ENCODE measurements around the gene CHN2. TPM values are rescaled to one million over a fixed set of nuclear protein-coding genes. Genes with fewer than 3 reads are reported as not detected.

The CHN2 gene
- total RNA-seq, 1 donor from 2014 or later, result 5.7 TPM

DNA sequence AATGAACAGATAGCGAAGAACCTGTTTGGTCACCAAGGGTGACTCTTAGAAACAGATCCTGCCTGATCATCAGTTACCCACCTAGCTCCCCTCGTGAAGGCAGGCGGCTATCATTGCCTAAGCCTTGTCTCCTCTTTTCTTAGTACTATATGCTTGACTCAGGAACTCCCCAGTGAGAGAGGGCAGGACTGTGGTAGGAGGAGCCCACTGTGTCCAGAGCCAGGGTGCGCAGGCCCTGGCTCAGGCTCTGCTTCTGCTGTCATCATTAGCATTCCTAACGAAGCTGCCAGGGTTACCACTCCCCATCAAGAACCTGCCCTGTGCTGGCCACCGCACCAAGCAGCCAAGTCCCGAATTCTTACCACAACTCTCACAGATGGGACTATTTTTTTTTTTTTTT lies 160.8 kb downstream of the CHN2 start:
- TF ChIP-seq, protein P1, sequence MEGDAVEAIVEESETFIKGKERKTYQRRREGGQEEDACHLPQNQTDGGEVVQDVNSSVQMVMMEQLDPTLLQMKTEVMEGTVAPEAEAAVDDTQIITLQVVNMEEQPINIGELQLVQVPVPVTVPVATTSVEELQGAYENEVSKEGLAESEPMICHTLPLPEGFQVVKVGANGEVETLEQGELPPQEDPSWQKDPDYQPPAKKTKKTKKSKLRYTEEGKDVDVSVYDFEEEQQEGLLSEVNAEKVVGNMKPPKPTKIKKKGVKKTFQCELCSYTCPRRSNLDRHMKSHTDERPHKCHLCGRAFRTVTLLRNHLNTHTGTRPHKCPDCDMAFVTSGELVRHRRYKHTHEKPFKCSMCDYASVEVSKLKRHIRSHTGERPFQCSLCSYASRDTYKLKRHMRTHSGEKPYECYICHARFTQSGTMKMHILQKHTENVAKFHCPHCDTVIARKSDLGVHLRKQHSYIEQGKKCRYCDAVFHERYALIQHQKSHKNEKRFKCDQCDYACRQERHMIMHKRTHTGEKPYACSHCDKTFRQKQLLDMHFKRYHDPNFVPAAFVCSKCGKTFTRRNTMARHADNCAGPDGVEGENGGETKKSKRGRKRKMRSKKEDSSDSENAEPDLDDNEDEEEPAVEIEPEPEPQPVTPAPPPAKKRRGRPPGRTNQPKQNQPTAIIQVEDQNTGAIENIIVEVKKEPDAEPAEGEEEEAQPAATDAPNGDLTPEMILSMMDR (IDR thresholded peaks at IDR 0.05; ENCODE audit: insufficient read depth, low read length, poor library complexity, severe bottlenecking), result no peak
- no peak for DNase-seq (ENCODE audit: low read depth)
- Histone ChIP-seq H3K27me3 (ENCODE audit: control insufficient read depth, insufficient read depth, low read length) (no peaks in the 10 kb centered on the region), H3K36me3 (ENCODE audit: control insufficient read depth, insufficient read depth, low read length) (no peaks in the 10 kb centered on the region), H3K4me3 (ENCODE audit: low read depth, low read length) (no peak overlapping the region)

DNA sequence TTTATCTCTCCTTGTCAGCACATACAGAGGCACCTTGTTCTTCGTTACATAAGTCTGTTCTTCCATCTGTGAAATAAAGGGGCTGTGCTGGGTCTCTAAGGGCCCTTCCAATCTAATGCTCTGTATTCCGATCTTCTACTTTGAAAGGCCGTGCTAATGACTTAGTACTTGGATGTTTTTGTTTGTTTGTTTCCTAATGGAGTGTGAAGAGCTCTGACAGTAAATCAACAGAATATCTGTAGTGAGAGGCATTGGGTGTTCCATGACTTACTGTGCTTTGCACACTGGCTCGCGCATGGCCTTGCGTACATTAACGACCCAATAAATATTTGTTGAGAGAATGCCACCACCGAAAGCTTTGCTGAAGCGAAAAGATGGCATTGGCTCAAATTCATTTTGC lies 162.1 kb downstream of the CHN2 start:
- Histone ChIP-seq H3K4me3 (ENCODE audit: low read depth, low read length) (no peak overlapping the region), H3K36me3 (ENCODE audit: control insufficient read depth, insufficient read depth, low read length) (no peaks in the 10 kb centered on the region), H3K27me3 (ENCODE audit: control insufficient read depth, insufficient read depth, low read length) (no peaks in the 10 kb centered on the region)
- DNase-seq (ENCODE audit: low read depth), result no peak
- TF ChIP-seq, protein P1 (IDR thresholded peaks at IDR 0.05; ENCODE audit: insufficient read depth, low read length, poor library complexity, severe bottlenecking), result no peak

DNA sequence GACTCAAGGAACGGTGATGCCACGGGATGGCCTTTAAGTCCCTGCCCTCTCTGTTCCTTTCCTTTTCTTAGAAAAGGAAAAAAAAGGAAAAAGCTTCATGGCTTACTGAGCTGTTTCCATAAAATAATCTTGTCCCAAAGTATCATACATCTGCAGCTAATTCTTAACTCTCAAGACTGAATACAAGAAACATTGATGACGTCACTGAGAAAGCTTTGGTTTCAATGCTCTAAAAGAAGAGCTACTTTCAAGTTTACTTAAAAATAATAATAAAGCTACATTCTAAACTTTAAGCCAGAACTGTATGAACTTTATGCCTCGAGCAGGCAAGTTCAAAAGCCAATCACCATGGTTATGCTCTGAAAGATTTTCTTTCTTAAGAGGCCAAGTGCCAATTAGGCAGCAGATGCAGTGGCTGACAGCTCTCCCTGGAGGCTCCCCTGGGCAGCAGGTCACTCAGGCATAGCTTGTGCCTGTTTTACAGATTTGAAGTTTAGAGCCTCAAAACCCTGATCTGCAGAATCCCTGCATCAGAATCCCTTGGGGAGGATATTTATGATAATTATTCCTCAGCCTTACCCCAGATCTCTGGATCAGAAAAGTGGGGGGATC lies 165.0 kb downstream of the CHN2 start:
- H3K27me3 ChIP-seq (ENCODE audit: control insufficient read depth, insufficient read depth, low read length), result no peaks in the 10 kb centered on the region
- TF ChIP-seq, protein P1 (IDR thresholded peaks at IDR 0.05; ENCODE audit: insufficient read depth, low read length, poor library complexity, severe bottlenecking), result no peak
- no peak overlapping the region for H3K4me3 ChIP-seq (ENCODE audit: low read depth, low read length)
- no peaks in the 10 kb centered on the region for H3K36me3 ChIP-seq (ENCODE audit: control insufficient read depth, insufficient read depth, low read length)
- no peak for DNase-seq (ENCODE audit: low read depth)

DNA sequence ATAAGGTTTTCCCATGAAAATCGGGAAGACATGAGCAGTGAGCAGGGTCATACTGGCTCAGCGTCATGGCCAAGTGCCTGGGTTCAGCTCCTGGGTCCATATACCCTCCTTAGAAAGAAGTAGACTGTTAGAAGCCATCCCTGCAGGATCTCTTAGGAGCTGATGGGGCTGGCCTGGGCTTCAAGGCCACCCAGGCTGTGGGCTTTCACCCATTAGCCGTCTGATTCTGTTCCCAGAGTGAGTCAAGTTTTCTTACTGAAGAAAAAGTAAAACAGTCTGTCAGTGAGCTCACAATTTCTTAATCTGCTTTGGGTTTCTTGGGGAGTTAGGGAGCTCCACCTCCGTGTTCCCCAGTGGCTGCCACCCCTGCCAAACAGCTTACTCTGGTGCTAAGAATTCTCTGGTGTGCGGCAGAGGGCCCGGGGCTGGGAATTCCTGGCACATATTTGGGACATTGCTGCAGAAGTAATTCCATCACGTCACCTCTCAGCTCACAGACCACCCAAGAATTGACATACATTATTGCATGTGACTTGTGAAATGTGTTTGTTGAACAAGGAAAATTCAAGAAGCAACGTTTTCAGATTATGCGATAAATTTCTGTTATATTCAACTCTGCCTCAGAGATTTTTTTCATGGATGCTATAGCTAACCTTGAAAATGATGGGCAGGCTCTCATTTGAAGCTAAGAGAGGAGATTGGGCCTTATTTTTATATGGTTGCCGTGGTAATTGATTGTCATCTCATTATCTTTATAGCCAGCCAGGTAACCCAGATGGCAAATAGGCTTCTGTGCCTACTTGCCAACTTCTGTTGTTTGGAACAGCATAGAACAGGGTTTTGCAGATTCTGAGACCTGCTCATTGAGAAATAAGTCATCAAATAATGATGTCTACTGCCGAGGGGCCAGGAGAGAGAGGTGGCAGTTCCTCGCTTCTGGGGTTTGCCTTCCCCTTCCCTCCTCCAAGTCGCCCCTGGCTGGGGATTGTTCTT lies 166.4 kb downstream of the CHN2 start:
- Histone ChIP-seq H3K27me3 (ENCODE audit: control insufficient read depth, insufficient read depth, low read length) (no peaks in the 10 kb centered on the region), H3K4me3 (ENCODE audit: low read depth, low read length) (no peak overlapping the region), H3K36me3 (ENCODE audit: control insufficient read depth, insufficient read depth, low read length) (no peaks in the 10 kb centered on the region)
- TF ChIP-seq, protein P1 (IDR thresholded peaks at IDR 0.05; ENCODE audit: insufficient read depth, low read length, poor library complexity, severe bottlenecking), result no peak
- DNase-seq (ENCODE audit: low read depth), result no peak

DNA sequence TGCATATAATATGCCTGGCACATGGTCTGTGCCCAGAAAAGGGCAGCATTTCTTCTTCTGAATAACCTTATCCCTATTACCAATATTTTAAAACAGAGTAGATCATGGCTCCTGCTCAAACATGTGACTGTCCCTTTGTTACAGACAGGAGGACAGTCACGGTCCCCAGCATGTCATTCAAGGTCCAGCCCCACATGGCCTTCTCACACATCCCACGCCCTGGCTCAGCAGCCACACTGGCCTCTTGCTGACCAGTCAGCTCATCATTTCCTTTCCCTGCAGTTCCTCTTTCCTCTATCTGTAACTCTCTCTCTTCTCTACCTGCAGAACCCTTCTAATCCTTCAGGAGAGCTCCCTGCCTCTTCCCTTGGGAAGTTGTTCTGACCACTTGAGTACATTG lies 167.8 kb downstream of the CHN2 start:
- DNase-seq (ENCODE audit: low read depth), result no peak
- H3K4me3 ChIP-seq (ENCODE audit: low read depth, low read length), result no peak overlapping the region
- no peaks in the 10 kb centered on the region for H3K27me3 ChIP-seq (ENCODE audit: control insufficient read depth, insufficient read depth, low read length)
- no peaks in the 10 kb centered on the region for H3K36me3 ChIP-seq (ENCODE audit: control insufficient read depth, insufficient read depth, low read length)
- TF ChIP-seq, protein P1 (IDR thresholded peaks at IDR 0.05; ENCODE audit: insufficient read depth, low read length, poor library complexity, severe bottlenecking), result no peak

All from kidney epithelial cell (primary cell).